Measurements from ENCODE around the gene UNC45A. TPM values are rescaled to one million over a fixed set of nuclear protein-coding genes. Genes with fewer than 3 reads are reported as not detected.

Gene UNC45A
- total and polyA plus RNA-seq, 4 experiments from 2014 or later, result 41.7 to 72.3 (median 70.0) TPM

DNA sequence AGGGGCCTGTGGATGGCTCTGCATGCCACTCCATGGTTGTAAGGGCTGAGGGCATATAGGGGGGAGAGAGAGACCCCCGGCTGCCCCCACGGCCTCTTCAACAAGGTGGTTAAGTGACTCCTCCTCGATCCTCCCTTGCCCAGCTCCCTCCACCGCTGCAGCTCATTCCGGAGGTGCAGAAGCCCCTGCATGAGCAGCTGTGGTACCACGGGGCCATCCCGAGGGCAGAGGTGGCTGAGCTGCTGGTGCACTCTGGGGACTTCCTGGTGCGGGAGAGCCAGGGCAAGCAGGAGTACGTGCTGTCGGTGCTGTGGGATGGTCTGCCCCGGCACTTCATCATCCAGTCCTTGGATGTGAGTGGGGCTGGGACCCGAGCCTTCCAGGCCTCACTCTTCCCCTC is 44.2 kb upstream of the UNC45A start:
- ChIA-PET CTCF (ENCODE audit: partially characterized antibody) (no interaction called here), POLR2A (ENCODE audit: partially characterized antibody) (no interaction called here)
- intact Hi-C loops (cut with micrococcal nuclease), result no loop called here
- Mint-ChIP-seq H3K4me3 (no peak overlapping the region), H3K4me1 (peaks cover 2 to 4% (median 3%) of the 10 kb centered on the region in 4 donors), H3K27ac (no peak overlapping the region), H3K27me3 (peaks cover 5 to 7% of the 10 kb centered on the region in 2 donors), H3K9me3 (peaks cover 0 to 2% (median 0%) of the 10 kb centered on the region in 8 donors), H3K36me3 (peaks cover 0 to 1% of the 10 kb centered on the region in 2 donors)
- Histone ChIP-seq H3K36me3 (ENCODE audit: insufficient read depth, low read length) (no peaks in the 10 kb centered on the region), H3K27ac (ENCODE audit: low read depth, low read length) (no peak overlapping the region), H3K27me3 (ENCODE audit: insufficient read depth, low read length) (no peaks in the 10 kb centered on the region), H3K4me1 (ENCODE audit: insufficient read depth, low read length) (peaks cover 1% of the 10 kb centered on the region), H3K9me3 (ENCODE audit: control insufficient read depth in 1 of 2, low read length in 2 of 2) (no peaks in the 10 kb centered on the region), H3K4me3 (ENCODE audit: low read length in 2 of 2) (no peak overlapping the region)
- DNase-seq, result no peak

- no peaks in the 10 kb centered on the region for H3K4me1 ChIP-seq (ENCODE audit: insufficient read depth, low read length)
- no peak overlapping the region for H3K4me3 ChIP-seq (ENCODE audit: low read length in 2 of 2)
- Mint-ChIP-seq H3K9me3 (peaks cover 0 to 2% (median 0%) of the 10 kb centered on the region in 8 donors), H3K27ac (no peak overlapping the region), H3K27me3 (peaks cover 3 to 4% of the 10 kb centered on the region in 2 donors), H3K4me1 (peaks cover 0 to 2% (median 0%) of the 10 kb centered on the region in 4 donors), H3K36me3 (no peaks in the 10 kb centered on the region), H3K4me3 (no peak overlapping the region)
- DNase-seq, result no peak
- ChIA-PET CTCF (ENCODE audit: partially characterized antibody) (no interaction called here), POLR2A (ENCODE audit: partially characterized antibody) (no interaction called here)
- H3K27ac ChIP-seq (ENCODE audit: low read depth, low read length), result no peak overlapping the region
- intact Hi-C loops (cut with micrococcal nuclease), result no loop called here
- no peaks in the 10 kb centered on the region for H3K27me3 ChIP-seq (ENCODE audit: insufficient read depth, low read length)
- H3K9me3 ChIP-seq (ENCODE audit: control insufficient read depth in 1 of 2, low read length in 2 of 2), result no peaks in the 10 kb centered on the region
- H3K36me3 ChIP-seq (ENCODE audit: insufficient read depth, low read length), result no peaks in the 10 kb centered on the region
These were observed 43.6 kb upstream of the UNC45A start for GRCh38 chr15:90891346-90891949.

GRCh38 chr15:90892023-90892422 is 43.1 kb upstream of the UNC45A start:
- peaks cover 0 to 2% (median 0%) of the 10 kb centered on the region in 4 donors for H3K4me1 Mint-ChIP-seq
- intact Hi-C loops (cut with micrococcal nuclease), result no loop called here
- H3K27ac ChIP-seq (ENCODE audit: low read depth, low read length), result no peak overlapping the region
- H3K36me3 ChIP-seq (ENCODE audit: insufficient read depth, low read length), result no peaks in the 10 kb centered on the region
- H3K27me3 Mint-ChIP-seq, result peaks cover 3 to 4% of the 10 kb centered on the region in 2 donors
- H3K27me3 ChIP-seq (ENCODE audit: insufficient read depth, low read length), result no peaks in the 10 kb centered on the region
- ChIA-PET POLR2A (ENCODE audit: partially characterized antibody) (no interaction called here), CTCF (ENCODE audit: partially characterized antibody) (no interaction called here)
- no peak for DNase-seq
- H3K4me3 Mint-ChIP-seq, result no peak overlapping the region
- peak overlapping the region in 1 of 7 donors; percentile 8 for H3K27ac Mint-ChIP-seq
- H3K36me3 Mint-ChIP-seq, result no peaks in the 10 kb centered on the region
- H3K9me3 ChIP-seq (ENCODE audit: control insufficient read depth in 1 of 2, low read length in 2 of 2), result no peaks in the 10 kb centered on the region
- no peak overlapping the region for H3K4me3 ChIP-seq (ENCODE audit: low read length in 2 of 2)
- H3K4me1 ChIP-seq (ENCODE audit: insufficient read depth, low read length), result no peaks in the 10 kb centered on the region
- H3K9me3 Mint-ChIP-seq, result peaks cover 0 to 2% (median 0%) of the 10 kb centered on the region in 8 donors

DNA sequence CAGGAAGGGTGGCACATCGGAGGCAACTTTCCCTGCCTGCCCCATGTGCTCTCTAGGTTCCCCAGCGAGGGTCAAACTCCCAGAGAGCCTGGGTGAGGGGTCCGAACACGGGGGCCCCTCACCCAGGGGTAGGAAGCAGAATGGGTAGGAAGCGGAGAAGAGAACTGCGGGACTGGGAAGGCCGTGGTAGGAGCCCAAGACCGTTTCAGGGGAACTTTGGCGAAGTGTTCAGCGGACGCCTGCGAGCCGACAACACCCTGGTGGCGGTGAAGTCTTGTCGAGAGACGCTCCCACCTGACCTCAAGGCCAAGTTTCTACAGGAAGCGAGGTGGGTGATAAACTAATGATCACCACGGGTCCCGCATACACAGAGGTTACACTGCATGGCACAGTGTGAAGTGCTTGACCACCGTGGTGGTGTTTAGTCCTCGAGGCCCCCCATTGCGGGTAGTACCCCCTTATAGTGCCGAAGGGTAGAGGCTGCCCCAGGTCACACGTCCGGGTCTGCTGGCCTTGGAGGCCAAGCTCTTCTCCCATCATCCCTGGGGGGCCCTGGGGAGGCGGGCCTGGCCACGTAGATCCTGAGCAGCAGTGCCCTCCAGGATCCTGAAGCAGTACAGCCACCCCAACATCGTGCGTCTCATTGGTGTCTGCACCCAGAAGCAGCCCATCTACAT is 42.4 kb upstream of the UNC45A start:
- intact Hi-C loops (cut with micrococcal nuclease), result no loop called here
- no peak overlapping the region for H3K27ac ChIP-seq (ENCODE audit: low read depth, low read length)
- Mint-ChIP-seq H3K36me3 (no peaks in the 10 kb centered on the region), H3K4me1 (peaks cover 0 to 2% (median 0%) of the 10 kb centered on the region in 4 donors), H3K4me3 (no peak overlapping the region), H3K27ac (peak overlapping the region in 1 of 7 donors; percentile 8), H3K27me3 (peaks cover 2 to 3% of the 10 kb centered on the region in 2 donors), H3K9me3 (peaks cover 0 to 2% (median 0%) of the 10 kb centered on the region in 8 donors)
- no peak for DNase-seq
- no peaks in the 10 kb centered on the region for H3K36me3 ChIP-seq (ENCODE audit: insufficient read depth, low read length)
- no peaks in the 10 kb centered on the region for H3K4me1 ChIP-seq (ENCODE audit: insufficient read depth, low read length)
- no peaks in the 10 kb centered on the region for H3K27me3 ChIP-seq (ENCODE audit: insufficient read depth, low read length)
- ChIA-PET CTCF (ENCODE audit: partially characterized antibody) (no interaction called here), POLR2A (ENCODE audit: partially characterized antibody) (no interaction called here)
- no peaks in the 10 kb centered on the region for H3K9me3 ChIP-seq (ENCODE audit: control insufficient read depth in 1 of 2, low read length in 2 of 2)
- no peak overlapping the region for H3K4me3 ChIP-seq (ENCODE audit: low read length in 2 of 2)

DNA sequence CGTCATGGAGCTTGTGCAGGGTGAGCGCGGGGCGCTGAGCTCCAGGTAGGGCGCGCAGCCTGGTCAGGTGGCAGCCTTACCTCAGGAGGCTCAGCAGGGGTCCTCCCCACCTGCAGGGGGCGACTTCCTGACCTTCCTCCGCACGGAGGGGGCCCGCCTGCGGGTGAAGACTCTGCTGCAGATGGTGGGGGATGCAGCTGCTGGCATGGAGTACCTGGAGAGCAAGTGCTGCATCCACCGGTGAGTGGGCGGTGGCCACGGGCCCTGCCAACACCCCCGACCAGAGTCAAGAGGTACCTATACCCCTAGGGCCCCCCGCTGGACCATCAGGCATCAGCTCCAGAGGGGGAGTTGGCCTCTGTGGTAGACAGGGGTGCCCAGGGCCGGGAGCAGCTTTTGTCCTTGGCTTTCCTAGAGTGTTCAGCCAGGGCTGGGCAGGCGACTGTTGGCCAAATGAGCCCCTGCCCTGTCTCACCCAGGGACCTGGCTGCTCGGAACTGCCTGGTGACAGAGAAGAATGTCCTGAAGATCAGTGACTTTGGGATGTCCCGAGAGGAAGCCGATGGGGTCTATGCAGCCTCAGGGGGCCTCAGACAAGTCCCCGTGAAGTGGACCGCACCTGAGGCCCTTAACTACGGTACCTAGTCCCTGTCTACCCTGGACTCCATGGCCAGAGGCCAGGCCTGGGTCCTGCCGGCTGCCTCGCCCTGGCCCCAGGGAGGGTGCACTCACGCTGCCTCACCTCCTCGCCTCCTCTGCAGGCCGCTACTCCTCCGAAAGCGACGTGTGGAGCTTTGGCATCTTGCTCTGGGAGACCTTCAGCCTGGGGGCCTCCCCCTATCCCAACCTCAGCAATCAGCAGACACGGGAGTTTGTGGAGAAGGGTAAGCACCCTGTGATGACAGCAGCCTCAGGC is 41.7 kb upstream of the UNC45A start:
- Mint-ChIP-seq H3K4me1 (peaks cover 0 to 2% (median 0%) of the 10 kb centered on the region in 4 donors), H3K9me3 (peaks cover 0 to 2% (median 0%) of the 10 kb centered on the region in 8 donors), H3K27me3 (peaks cover 0 to under 1% of the 10 kb centered on the region in 2 donors), H3K27ac (no peak overlapping the region), H3K36me3 (no peaks in the 10 kb centered on the region), H3K4me3 (no peak overlapping the region)
- ChIA-PET CTCF (ENCODE audit: partially characterized antibody) (interaction anchor here (3.1 kb wide), 1 partner anchor 7 kb away, joined by 22 read pairs; no protein-coding TSS in a partner anchor), POLR2A (ENCODE audit: partially characterized antibody) (no interaction called here)
- no peak overlapping the region for H3K4me3 ChIP-seq (ENCODE audit: low read length in 2 of 2)
- no peak for DNase-seq
- no peaks in the 10 kb centered on the region for H3K4me1 ChIP-seq (ENCODE audit: insufficient read depth, low read length)
- intact Hi-C loops (cut with micrococcal nuclease), result no loop called here
- no peaks in the 10 kb centered on the region for H3K9me3 ChIP-seq (ENCODE audit: control insufficient read depth in 1 of 2, low read length in 2 of 2)
- no peak overlapping the region for H3K27ac ChIP-seq (ENCODE audit: low read depth, low read length)
- H3K36me3 ChIP-seq (ENCODE audit: insufficient read depth, low read length), result no peaks in the 10 kb centered on the region
- no peaks in the 10 kb centered on the region for H3K27me3 ChIP-seq (ENCODE audit: insufficient read depth, low read length)

GRCh38 chr15:90895571-90896117 is 39.4 kb upstream of the UNC45A start:
- Histone ChIP-seq H3K4me1 (ENCODE audit: insufficient read depth, low read length) (no peaks in the 10 kb centered on the region), H3K36me3 (ENCODE audit: insufficient read depth, low read length) (no peaks in the 10 kb centered on the region), H3K9me3 (ENCODE audit: control insufficient read depth in 1 of 2, low read length in 2 of 2) (no peaks in the 10 kb centered on the region), H3K4me3 (ENCODE audit: low read length in 2 of 2) (no peak overlapping the region), H3K27ac (ENCODE audit: low read depth, low read length) (no peak overlapping the region), H3K27me3 (ENCODE audit: insufficient read depth, low read length) (no peaks in the 10 kb centered on the region)
- no peaks in the 10 kb centered on the region for H3K27me3 Mint-ChIP-seq
- H3K27ac Mint-ChIP-seq, result peak overlapping the region in 3 of 7 donors; percentile 68 to 84 (median 74)
- H3K9me3 Mint-ChIP-seq, result peaks cover 0 to 2% (median 0%) of the 10 kb centered on the region in 8 donors
- intact Hi-C loops (cut with micrococcal nuclease), result no loop called here
- DNase-seq, result no peak
- H3K36me3 Mint-ChIP-seq, result no peaks in the 10 kb centered on the region
- H3K4me1 Mint-ChIP-seq, result peaks cover 0 to 4% (median 0%) of the 10 kb centered on the region in 4 donors
- POLR2A ChIA-PET (ENCODE audit: partially characterized antibody), result interaction anchor here (0.9 to 1.9 kb wide), 2 partner anchors 36 to 40 kb away, joined by 4 to 7 read pairs; partner anchors contain the start of genes HDDC3 and UNC45A
- peak overlapping the region in 1 of 8 donors; percentile 43 for H3K4me3 Mint-ChIP-seq
- CTCF ChIA-PET (ENCODE audit: partially characterized antibody), result interaction anchor here (0.7 to 3.1 kb wide), 5 partner anchors 8 to 233 kb away, joined by 3 to 22 read pairs (median 5); partner anchors contain the start of genes HDDC3 and UNC45A
